Large intestine (tissue), 12 donors: ENCODE data around the gene CATSPERB. TPM values are rescaled to one million over a fixed set of nuclear protein-coding genes. Genes with fewer than 3 reads are reported as not detected.

Source experiments
- DNase-seq, 2 donors: peaks; one replicate each; pipeline versions ENCODE4 v3.0.0 to v3.0.0-alpha.2; 2013
- H3K27ac ChIP-seq: one replicate; pipeline ENCODE4 v1.5.1; 2013; ENCODE audit warnings: low read length
- H3K27me3 ChIP-seq: 2 replicates; pipeline ENCODE4 v1.6.1; 2013; ENCODE audit warnings: low read length; ENCODE audit not compliant: control insufficient read depth, insufficient read depth
- H3K36me3 ChIP-seq: 2 replicates; pipeline ENCODE4 v1.6.1; 2013; ENCODE audit warnings: low read length; ENCODE audit not compliant: control insufficient read depth, insufficient read depth
- H3K4me1 ChIP-seq: one replicate; pipeline ENCODE4 v1.6.1; 2013; ENCODE audit warnings: low read length; ENCODE audit not compliant: control insufficient read depth, insufficient read depth
- H3K4me3 ChIP-seq: one replicate; pipeline ENCODE4 v1.5.1; 2013; ENCODE audit warnings: low read length
- H3K9me3 ChIP-seq: one replicate; pipeline ENCODE4 v1.6.1; 2013; ENCODE audit warnings: mild to moderate bottlenecking, low read depth, low read length, moderate library complexity; ENCODE audit not compliant: control insufficient read depth
- WGBS: methylation state at CpG from one replicate; pipeline ENCODE4 v1.1.5; 2013; ENCODE audit warnings: low lambda C conversion rate; ENCODE audit not compliant: insufficient coverage; 5-methylcytosine and 5-hydroxymethylcytosine counted together
- long read RNA-seq, 11 donors: transcript quantifications; one replicate each; lab custom pipeline, GENCODE V29; 2026
- polyA plus RNA-seq: library from polyadenylated mRNA; unstranded; fragments of 120-200 nt; gene quantifications from one replicate; pipeline ENCODE4 v1.2.1, GENCODE V29; 2013

The CATSPERB gene, protein sequence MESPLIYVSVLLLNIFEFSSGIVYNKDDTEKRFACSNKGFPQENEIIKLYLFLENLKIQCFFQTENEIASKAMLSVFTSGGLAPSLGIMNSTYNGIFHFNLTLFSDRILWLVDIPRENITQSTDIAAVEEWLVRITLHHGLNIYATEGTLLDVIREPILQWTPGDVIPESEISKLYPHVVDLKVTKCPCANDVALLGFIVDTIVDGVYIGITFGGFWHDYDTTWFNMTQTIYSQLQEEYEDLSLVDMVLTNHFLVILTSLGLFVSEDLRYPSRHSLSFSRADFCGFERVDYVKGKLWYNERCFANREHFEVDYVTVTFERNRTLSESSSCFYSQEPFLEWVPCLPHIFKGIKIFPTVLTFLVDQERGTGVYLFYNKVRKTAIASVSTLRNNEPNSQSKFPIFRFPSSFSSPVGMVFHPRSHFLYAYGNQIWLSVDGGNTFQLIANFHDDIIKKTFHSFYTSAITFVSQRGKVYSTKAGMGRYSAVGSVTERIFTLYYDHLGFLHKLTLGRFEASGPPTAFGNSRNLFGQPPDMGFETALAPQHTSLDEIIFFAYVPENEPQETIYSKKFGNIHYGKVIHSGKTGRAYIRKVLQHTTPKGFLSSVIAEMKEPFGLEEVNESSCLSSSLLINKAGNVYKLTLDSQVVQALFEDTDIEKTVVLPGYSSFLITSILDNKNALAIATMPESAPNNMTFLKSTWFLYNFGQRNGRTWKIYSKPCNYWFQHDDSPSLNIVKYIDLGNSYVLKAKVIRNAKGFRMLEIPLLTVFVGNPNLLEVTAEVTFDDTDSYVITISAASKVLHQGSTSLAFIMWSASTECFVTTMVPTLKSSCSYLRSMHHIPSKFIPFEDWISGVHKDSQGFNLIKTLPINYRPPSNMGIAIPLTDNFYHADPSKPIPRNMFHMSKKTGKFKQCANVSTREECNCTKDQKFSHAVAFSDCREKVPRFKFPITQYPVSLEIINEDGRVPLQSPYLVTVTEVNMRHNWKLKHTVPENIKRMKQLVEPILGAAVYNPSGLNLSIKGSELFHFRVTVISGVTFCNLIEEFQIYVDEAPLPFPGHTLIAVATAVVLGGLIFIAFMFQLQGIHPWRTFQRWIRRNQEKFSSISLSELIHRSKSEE
- 0.81 TPM for polyA plus RNA-seq
- long read RNA-seq, donor 1 = 0 reads
- long read RNA-seq, donor 2 = 0 reads
- long read RNA-seq, donor 3 = 0 reads
- long read RNA-seq, donor 4 = 0 reads
- long read RNA-seq, donor 5 = 0 reads
- long read RNA-seq, donor 6, partial matches to known transcripts = 8 of 9 reads
- long read RNA-seq, donor 6, other reads (novel, unspliced or antisense) = 0 of 9 reads
- long read RNA-seq, donor 7 = 0 reads
- long read RNA-seq, donor 8 = 0 reads
- long read RNA-seq, donor 9 = 0 reads
- long read RNA-seq, donor 10 = 0 reads
- long read RNA-seq, donor 11 = 0 reads

DNA sequence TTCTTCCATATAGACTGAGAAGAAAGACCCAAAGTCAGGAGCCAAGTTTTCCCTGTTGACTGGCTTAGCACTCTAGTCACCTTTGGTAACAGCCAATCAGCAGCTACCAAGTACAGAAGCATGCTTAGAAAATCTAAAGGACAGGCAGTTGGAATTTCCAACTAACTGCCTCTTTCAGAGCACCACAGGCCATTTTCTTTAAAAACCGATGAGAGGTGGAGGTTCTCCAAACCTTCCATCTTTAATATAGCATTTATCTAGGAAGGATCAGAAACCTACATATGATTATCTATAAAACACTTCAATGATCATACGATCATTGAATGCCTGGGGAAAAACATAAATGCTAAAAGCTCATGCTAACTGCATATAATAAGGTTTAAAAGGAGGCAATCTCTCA, at the start of gene CATSPERB:
TSS of gene CATSPERB (minus strand) at position 101 of the 400 bp plus-strand sequence. CDS start 2,607 bp downstream, outside the sequence.
- H3K27me3 ChIP-seq = no peaks in the 10 kb centered on the region
- no peak for DNase-seq
- H3K4me3 ChIP-seq = no peak within 1 kb of the TSS
- no peaks in the 10 kb centered on the region for H3K4me1 ChIP-seq
- 88% methylated on average over 1 of the region's 2 CpGs for WGBS
- no peaks in the 10 kb centered on the region for H3K9me3 ChIP-seq
- no peaks in the 10 kb centered on the region for H3K36me3 ChIP-seq
- H3K27ac ChIP-seq = no peak within 1 kb of the TSS

- WGBS = no CpG with 5 or more reads among the region's 3 CpGs
- DNase-seq = peak; percentile 78 to 91
- Histone ChIP-seq H3K27me3 (no peaks in the 10 kb centered on the region), H3K36me3 (peaks cover 2% of the 10 kb centered on the region), H3K27ac (peak overlapping the region; percentile 63), H3K4me1 (peaks cover 6% of the 10 kb centered on the region), H3K4me3 (no peak overlapping the region), H3K9me3 (no peaks in the 10 kb centered on the region)
These were observed 48.6 kb upstream of the CATSPERB start for GRCh38 chr14:91780452-91780851.

DNA sequence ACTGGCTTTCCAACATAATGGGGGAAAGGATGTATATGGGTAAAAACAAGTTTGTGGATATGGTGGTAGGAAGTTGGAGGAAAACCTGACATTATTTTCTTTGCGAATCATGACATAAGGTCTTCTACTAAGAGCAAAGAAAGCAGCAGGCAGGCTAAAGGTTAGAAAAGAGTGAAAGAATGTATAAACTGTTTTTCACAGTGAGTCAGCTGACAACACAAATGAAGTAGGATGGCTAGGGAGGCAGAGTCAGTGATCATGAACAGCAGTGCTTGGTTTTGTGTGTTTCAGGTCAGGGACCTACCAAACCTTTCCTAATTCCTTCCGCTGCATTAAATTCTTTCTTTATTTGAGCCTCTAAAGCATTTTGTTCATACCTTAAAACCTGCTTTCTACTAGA, 46.3 kb upstream of the CATSPERB start:
- Histone ChIP-seq H3K9me3 (no peaks in the 10 kb centered on the region), H3K4me1 (peaks cover 6% of the 10 kb centered on the region), H3K36me3 (no peaks in the 10 kb centered on the region), H3K27ac (no peak overlapping the region), H3K4me3 (no peak overlapping the region), H3K27me3 (no peaks in the 10 kb centered on the region)
- WGBS = 94% methylated on average over 2 of the region's 2 CpGs
- peak in 1 of 2 donors; percentile 18 for DNase-seq

GRCh38 chr14:91774140-91775096, 42.5 kb upstream of the CATSPERB start:
- Histone ChIP-seq H3K4me3 (no peak overlapping the region), H3K4me1 (no peaks in the 10 kb centered on the region), H3K27ac (no peak overlapping the region), H3K9me3 (no peaks in the 10 kb centered on the region), H3K36me3 (no peaks in the 10 kb centered on the region), H3K27me3 (no peaks in the 10 kb centered on the region)
- DNase-seq = no peak
- WGBS = 100% methylated on average over 1 of the region's 5 CpGs

- Histone ChIP-seq H3K4me1 (no peaks in the 10 kb centered on the region), H3K4me3 (no peak overlapping the region), H3K36me3 (no peaks in the 10 kb centered on the region), H3K9me3 (no peaks in the 10 kb centered on the region), H3K27ac (no peak overlapping the region), H3K27me3 (no peaks in the 10 kb centered on the region)
- DNase-seq = no peak
- WGBS = no CpG with 5 or more reads among the region's 2 CpGs
These were observed 38.3 kb upstream of the CATSPERB start for GRCh38 chr14:91770185-91770584.

- H3K9me3 ChIP-seq = peaks cover 7% of the 10 kb centered on the region
- peaks cover 24% of the 10 kb centered on the region for H3K4me1 ChIP-seq
- 40% methylated on average over 1 of the region's 4 CpGs for WGBS
- peak; percentile 81 to 91 for DNase-seq
- no peaks in the 10 kb centered on the region for H3K36me3 ChIP-seq
- H3K4me3 ChIP-seq = no peak overlapping the region
- H3K27me3 ChIP-seq = no peaks in the 10 kb centered on the region
- peak overlapping the region; percentile 76 for H3K27ac ChIP-seq
These were observed 23.8 kb upstream of the CATSPERB start for GRCh38 chr14:91755570-91756295.

- Histone ChIP-seq H3K4me3 (no peak overlapping the region), H3K4me1 (peaks cover 24% of the 10 kb centered on the region), H3K27me3 (no peaks in the 10 kb centered on the region), H3K27ac (peak overlapping the region; percentile 76), H3K9me3 (no peaks in the 10 kb centered on the region), H3K36me3 (no peaks in the 10 kb centered on the region)
- DNase-seq = peak; percentile 54 to 69
- WGBS = no CpG with 5 or more reads among the region's 1 CpG
These were observed 22.9 kb upstream of the CATSPERB start for GRCh38 chr14:91754819-91755218.

DNA sequence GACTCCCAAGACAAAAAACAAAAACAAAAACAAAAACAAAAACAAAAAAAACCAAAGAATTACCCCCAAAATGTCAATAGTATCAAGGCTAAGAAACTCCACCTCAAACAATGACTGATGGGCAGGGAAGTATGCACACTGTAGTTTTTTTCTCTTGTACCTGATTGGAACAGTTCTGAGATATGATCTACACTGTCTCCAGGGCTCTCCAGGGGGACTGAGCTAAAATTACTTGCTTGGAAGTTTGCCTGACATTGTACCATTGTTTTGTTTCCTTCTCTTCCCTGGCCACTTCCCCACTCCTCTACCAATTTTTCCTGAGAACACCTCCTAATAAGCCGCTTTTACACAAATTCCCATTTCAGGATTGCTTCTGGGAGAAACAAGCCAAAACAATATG, 22.3 kb upstream of the CATSPERB start:
- WGBS = no CpG with 5 or more reads among the region's 1 CpG
- peak overlapping the region; percentile 76 for H3K27ac ChIP-seq
- H3K9me3 ChIP-seq = no peaks in the 10 kb centered on the region
- no peak for DNase-seq
- peaks cover 24% of the 10 kb centered on the region for H3K4me1 ChIP-seq
- H3K4me3 ChIP-seq = no peak overlapping the region
- no peaks in the 10 kb centered on the region for H3K27me3 ChIP-seq
- H3K36me3 ChIP-seq = no peaks in the 10 kb centered on the region
